ENCODE measurements around the gene INTU. TPM values are rescaled to one million over a fixed set of nuclear protein-coding genes. Genes with fewer than 3 reads are reported as not detected.

Gene INTU
- total and polyA plus RNA-seq, 4 donors = 0.30 to 1.7 (median 1.1) TPM

DNA sequence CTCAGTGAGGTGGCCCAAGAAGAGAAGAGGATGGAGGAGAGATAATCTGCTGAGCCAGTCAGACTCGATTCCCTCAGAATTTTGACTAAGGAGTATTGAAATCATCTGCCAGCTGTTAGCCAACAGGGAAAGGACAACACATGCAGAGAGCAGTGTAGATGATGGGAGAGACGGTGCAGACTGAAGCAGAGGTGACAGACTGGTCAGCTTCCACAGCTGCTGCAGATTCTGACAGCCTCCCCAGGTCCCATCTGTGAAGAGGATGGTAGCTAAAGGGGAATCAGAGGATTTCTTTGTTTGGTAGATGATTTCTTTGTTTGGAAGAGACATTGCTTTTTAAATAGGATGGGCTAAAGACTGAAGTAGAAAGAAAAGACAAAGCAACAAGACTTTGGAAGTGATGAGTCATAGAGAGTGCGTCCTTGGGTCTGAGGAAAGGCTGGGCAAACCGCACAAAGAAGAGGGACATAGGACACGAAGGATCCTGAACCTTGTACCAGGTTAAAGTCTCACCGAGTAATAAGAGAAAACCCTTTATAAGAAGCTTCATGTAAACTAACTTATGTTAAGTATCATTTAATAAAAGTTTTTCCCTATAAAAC lies 27.6 kb downstream of the INTU start:
- Histone ChIP-seq H3K4me1 (ENCODE audit: control insufficient read depth in 4 of 4, insufficient read depth in 4 of 4, low read length in 3 of 4) (no peaks in the 10 kb centered on the region), H3K9me3 (ENCODE audit: control insufficient read depth in 4 of 4, low read length in 3 of 4) (no peaks in the 10 kb centered on the region), H3K9ac (ENCODE audit: low read depth in 1 of 2, low read length in 2 of 2) (no peak overlapping the region), H3K27ac (ENCODE audit: low read depth in 1 of 2, low read length in 2 of 2) (no peak overlapping the region), H3K27me3 (ENCODE audit: control insufficient read depth in 4 of 4, insufficient read depth in 4 of 4, low read length in 3 of 4) (no peaks in the 10 kb centered on the region), H3K4me3 (ENCODE audit: low read depth in 1 of 3, low read length in 3 of 3) (no peak overlapping the region), H3K36me3 (ENCODE audit: control insufficient read depth in 4 of 4, insufficient read depth in 3 of 4, low read depth in 1 of 4, low read length in 3 of 4) (no peaks in the 10 kb centered on the region)
- 93% methylated on average over 6 of the region's 6 CpGs for WGBS
- TF ChIP-seq GABPA (IDR thresholded peaks at IDR 0.05 in 1 of 2, conservative IDR thresholded peaks at IDR 0.05 in 1 of 2) = no peak
- no peak for TF ChIP-seq FOXA1 (IDR thresholded peaks at IDR 0.05)
- no peak for TF ChIP-seq TAF1 (conservative IDR thresholded peaks at IDR 0.05)
- TF ChIP-seq FOXA2 (IDR thresholded peaks at IDR 0.05) = no peak
- TF ChIP-seq EGR1 (IDR thresholded peaks at IDR 0.05; ENCODE audit: low read depth in 2 of 2) = no peak
- TF ChIP-seq, protein P1, sequence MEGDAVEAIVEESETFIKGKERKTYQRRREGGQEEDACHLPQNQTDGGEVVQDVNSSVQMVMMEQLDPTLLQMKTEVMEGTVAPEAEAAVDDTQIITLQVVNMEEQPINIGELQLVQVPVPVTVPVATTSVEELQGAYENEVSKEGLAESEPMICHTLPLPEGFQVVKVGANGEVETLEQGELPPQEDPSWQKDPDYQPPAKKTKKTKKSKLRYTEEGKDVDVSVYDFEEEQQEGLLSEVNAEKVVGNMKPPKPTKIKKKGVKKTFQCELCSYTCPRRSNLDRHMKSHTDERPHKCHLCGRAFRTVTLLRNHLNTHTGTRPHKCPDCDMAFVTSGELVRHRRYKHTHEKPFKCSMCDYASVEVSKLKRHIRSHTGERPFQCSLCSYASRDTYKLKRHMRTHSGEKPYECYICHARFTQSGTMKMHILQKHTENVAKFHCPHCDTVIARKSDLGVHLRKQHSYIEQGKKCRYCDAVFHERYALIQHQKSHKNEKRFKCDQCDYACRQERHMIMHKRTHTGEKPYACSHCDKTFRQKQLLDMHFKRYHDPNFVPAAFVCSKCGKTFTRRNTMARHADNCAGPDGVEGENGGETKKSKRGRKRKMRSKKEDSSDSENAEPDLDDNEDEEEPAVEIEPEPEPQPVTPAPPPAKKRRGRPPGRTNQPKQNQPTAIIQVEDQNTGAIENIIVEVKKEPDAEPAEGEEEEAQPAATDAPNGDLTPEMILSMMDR (IDR thresholded peaks at IDR 0.05; ENCODE audit: low read depth, low read length, missing input control) = no peak
- TF ChIP-seq, protein P2, sequence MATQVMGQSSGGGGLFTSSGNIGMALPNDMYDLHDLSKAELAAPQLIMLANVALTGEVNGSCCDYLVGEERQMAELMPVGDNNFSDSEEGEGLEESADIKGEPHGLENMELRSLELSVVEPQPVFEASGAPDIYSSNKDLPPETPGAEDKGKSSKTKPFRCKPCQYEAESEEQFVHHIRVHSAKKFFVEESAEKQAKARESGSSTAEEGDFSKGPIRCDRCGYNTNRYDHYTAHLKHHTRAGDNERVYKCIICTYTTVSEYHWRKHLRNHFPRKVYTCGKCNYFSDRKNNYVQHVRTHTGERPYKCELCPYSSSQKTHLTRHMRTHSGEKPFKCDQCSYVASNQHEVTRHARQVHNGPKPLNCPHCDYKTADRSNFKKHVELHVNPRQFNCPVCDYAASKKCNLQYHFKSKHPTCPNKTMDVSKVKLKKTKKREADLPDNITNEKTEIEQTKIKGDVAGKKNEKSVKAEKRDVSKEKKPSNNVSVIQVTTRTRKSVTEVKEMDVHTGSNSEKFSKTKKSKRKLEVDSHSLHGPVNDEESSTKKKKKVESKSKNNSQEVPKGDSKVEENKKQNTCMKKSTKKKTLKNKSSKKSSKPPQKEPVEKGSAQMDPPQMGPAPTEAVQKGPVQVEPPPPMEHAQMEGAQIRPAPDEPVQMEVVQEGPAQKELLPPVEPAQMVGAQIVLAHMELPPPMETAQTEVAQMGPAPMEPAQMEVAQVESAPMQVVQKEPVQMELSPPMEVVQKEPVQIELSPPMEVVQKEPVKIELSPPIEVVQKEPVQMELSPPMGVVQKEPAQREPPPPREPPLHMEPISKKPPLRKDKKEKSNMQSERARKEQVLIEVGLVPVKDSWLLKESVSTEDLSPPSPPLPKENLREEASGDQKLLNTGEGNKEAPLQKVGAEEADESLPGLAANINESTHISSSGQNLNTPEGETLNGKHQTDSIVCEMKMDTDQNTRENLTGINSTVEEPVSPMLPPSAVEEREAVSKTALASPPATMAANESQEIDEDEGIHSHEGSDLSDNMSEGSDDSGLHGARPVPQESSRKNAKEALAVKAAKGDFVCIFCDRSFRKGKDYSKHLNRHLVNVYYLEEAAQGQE (IDR thresholded peaks at IDR 0.05) = no peak
- no peak for TF ChIP-seq RXRA (IDR thresholded peaks at IDR 0.05)
- no peak for TF ChIP-seq YY1 (IDR thresholded peaks at IDR 0.05)
- TF ChIP-seq NR2F2 (IDR thresholded peaks at IDR 0.05) = no peak
- TF ChIP-seq SP1 (IDR thresholded peaks at IDR 0.05) = no peak
- no peak for TF ChIP-seq JUND (IDR thresholded peaks at IDR 0.05)
- TF ChIP-seq, protein P3, sequence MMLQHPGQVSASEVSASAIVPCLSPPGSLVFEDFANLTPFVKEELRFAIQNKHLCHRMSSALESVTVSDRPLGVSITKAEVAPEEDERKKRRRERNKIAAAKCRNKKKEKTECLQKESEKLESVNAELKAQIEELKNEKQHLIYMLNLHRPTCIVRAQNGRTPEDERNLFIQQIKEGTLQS (IDR thresholded peaks at IDR 0.05) = no peak
- TF ChIP-seq HNF4A (conservative IDR thresholded peaks at IDR 0.05) = no peak
- no peak for TF ChIP-seq RAD21 (IDR thresholded peaks at IDR 0.05)
- no peak for TF ChIP-seq HNF4G (IDR thresholded peaks at IDR 0.05)
- TF ChIP-seq, protein P4, sequence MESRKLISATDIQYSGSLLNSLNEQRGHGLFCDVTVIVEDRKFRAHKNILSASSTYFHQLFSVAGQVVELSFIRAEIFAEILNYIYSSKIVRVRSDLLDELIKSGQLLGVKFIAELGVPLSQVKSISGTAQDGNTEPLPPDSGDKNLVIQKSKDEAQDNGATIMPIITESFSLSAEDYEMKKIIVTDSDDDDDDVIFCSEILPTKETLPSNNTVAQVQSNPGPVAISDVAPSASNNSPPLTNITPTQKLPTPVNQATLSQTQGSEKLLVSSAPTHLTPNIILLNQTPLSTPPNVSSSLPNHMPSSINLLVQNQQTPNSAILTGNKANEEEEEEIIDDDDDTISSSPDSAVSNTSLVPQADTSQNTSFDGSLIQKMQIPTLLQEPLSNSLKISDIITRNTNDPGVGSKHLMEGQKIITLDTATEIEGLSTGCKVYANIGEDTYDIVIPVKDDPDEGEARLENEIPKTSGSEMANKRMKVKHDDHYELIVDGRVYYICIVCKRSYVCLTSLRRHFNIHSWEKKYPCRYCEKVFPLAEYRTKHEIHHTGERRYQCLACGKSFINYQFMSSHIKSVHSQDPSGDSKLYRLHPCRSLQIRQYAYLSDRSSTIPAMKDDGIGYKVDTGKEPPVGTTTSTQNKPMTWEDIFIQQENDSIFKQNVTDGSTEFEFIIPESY (IDR thresholded peaks at IDR 0.05) = no peak
- TF ChIP-seq, protein P5, sequence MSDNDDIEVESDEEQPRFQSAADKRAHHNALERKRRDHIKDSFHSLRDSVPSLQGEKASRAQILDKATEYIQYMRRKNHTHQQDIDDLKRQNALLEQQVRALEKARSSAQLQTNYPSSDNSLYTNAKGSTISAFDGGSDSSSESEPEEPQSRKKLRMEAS (IDR thresholded peaks at IDR 0.05) = no peak
- DNase-seq (ENCODE audit: low spot score) = no peak
